Sigmoid colon (tissue), 7 donors: ENCODE data around the gene SNTG2. TPM values are rescaled to one million over a fixed set of nuclear protein-coding genes. Genes with fewer than 3 reads are reported as not detected.

Source experiments
- DNase-seq: peaks from one replicate; pipeline ENCODE4 v3.0.0-alpha.2; 2019
- H3K27ac ChIP-seq, 4 donors: fragments of 200-600 bp; sonication (generic); one replicate each; pipeline ENCODE4 v1.5.1; 2016 to 2019; ENCODE audit warnings: mild to moderate bottlenecking in 1 of 4
- H3K27me3 ChIP-seq, 3 donors: fragments of 200-600 bp; sonication (generic); one replicate each; pipeline ENCODE4 v1.5.1; 2019; ENCODE audit warnings: mild to moderate bottlenecking in 1 of 3
- H3K36me3 ChIP-seq, 4 donors: fragments of 200-600 bp; sonication (generic); one replicate each; pipeline ENCODE4 v1.5.1; 2016 to 2019
- H3K4me1 ChIP-seq, 4 donors: fragments of 200-600 bp; sonication (generic); one replicate each; pipeline ENCODE4 v1.5.1; 2017 to 2019
- H3K4me3 ChIP-seq, 4 donors: fragments of 200-600 bp; sonication (generic); one replicate each; pipeline ENCODE4 v1.5.1; 2017 to 2019; ENCODE audit warnings: mild to moderate bottlenecking in 2 of 4, moderate library complexity in 1 of 4
- H3K9me3 ChIP-seq, 4 donors: fragments of 200-600 bp in 3 of 4; sonication (generic) in 3 of 4; one replicate each; pipeline versions ENCODE4 v1.5.1 to v1.6.1; 2013 to 2019
- EP300 ChIP-seq, 4 donors: sonication (generic); formaldehyde crosslinking; IDR thresholded peaks; one replicate each; pipeline ENCODE4 v1.6.1; 2017; ENCODE audit warnings: antibody characterized with exemption in 4 of 4
- POLR2A ChIP-seq, 2 donors: fragments of 450-650 bp; IDR thresholded peaks; one replicate each; pipeline ENCODE4 v1.6.1; 2016; ENCODE audit warnings: antibody characterized with exemption in 2 of 2, mild to moderate bottlenecking in 2 of 2, moderate library complexity in 2 of 2
- POLR2AphosphoS5 ChIP-seq, 4 donors: sonication (generic); formaldehyde crosslinking; IDR thresholded peaks; one replicate each; pipeline ENCODE4 v1.6.1; 2017; ENCODE audit warnings: antibody characterized with exemption in 4 of 4
- WGBS, 2 donors: extraction: QIAGEN DNeasy Blood & Tissue Kit; methylation state at CpG; one replicate each; pipeline ENCODE4 v1.1.7; 2013; 5-methylcytosine and 5-hydroxymethylcytosine counted together
- intact Hi-C: fragments of 100-400 bp; cut with DNase I; formaldehyde crosslinking; loops from one replicate; pipeline ENCODE4 v1.15.1; 2023
- polyA plus RNA-seq, 3 donors: library from polyadenylated mRNA; stranded (reverse); fragments of 200-250 nt; gene quantifications; one replicate each; pipeline ENCODE4 v1.2.3, GENCODE V29; 2013
- total RNA-seq, 4 donors: library from RNA; depleted of rRNA; stranded (reverse); fragments of >200 nt; gene quantifications; one replicate each; pipeline ENCODE4 v1.1.0, GENCODE V29; 2016
- TF ChIP-seq, protein P1 (sequence below), 4 experiments: fragments of 450-650 bp in 3 of 4; fragments of 200-600 bp in 1 of 4; IDR thresholded peaks; one replicate each; pipeline ENCODE4 v1.5.1; 2016 to 2019; ENCODE audit warnings: antibody characterized with exemption in 4 of 4, mild to moderate bottlenecking in 3 of 4, moderate library complexity in 2 of 4
- donor health status: healthy with polysubstance abuse.
- donor health status: Bipolar disorder and iron deficiency.
- donor health status: healthy.

SNTG2 gene
- total and polyA plus RNA-seq, 7 donors = 0.60 to 5.2 (median 1.9) TPM; not detected in 1

DNA sequence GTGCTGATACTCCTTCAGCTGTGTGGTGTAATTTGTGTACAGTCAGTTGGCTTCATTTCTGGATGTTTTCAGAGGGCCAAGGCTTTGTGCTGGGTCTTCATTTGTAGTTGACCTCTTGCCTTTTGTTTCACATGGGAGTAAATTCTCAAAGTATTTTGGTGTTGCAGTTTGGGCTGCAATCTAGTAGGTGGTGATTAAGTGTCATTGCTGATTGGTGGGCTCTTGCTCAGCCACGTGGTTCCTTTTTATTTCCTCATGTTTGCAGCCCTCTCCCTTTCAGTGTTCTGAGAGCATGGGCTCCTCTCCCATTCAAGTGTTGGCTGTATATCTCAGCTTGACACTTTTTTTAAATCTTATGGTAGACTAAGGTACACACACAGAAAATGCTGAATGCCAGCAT is 96.8 kb downstream of the SNTG2 start:
- Histone ChIP-seq H3K4me1 (no peaks in the 10 kb centered on the region), H3K4me3 (no peak overlapping the region)
- no peak for DNase-seq

DNA sequence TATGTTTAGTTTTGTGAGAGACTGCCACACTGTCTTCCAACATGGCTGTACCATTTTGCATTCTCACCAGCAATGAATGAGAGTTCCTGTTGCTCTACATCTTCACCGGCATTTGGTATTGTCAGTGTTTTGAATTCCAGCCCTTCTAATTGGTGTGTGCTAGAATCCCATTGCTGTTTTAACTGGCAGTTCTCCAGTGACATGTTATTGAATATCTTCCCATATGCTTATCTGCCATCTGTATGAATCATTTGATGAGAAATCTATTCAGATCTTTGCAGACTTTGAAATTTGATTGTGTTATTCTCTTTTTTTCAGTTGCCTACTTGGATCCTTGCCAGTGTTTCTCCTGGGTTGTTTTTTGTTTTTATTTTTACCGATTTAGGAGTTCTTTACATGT is 99.0 kb downstream of the SNTG2 start:
- intact Hi-C loops = no loop called here

More for the DNA sequence above, 96.8 kb downstream of the SNTG2 start:
- Histone ChIP-seq H3K9me3 (no peaks in the 10 kb centered on the region), H3K27ac (no peak overlapping the region), H3K36me3 (no peaks in the 10 kb centered on the region), H3K27me3 (peaks cover 0 to 5% (median 0%) of the 10 kb centered on the region in 3 donors)
- 0 to 4% methylated on average over 1 of the region's 1 CpG for WGBS, 2 donors
- TF ChIP-seq POLR2AphosphoS5 (IDR thresholded peaks at IDR 0.05) (no peak), POLR2A (IDR thresholded peaks at IDR 0.05) (no peak), EP300 (IDR thresholded peaks at IDR 0.05) (no peak)
- TF ChIP-seq, protein P1, sequence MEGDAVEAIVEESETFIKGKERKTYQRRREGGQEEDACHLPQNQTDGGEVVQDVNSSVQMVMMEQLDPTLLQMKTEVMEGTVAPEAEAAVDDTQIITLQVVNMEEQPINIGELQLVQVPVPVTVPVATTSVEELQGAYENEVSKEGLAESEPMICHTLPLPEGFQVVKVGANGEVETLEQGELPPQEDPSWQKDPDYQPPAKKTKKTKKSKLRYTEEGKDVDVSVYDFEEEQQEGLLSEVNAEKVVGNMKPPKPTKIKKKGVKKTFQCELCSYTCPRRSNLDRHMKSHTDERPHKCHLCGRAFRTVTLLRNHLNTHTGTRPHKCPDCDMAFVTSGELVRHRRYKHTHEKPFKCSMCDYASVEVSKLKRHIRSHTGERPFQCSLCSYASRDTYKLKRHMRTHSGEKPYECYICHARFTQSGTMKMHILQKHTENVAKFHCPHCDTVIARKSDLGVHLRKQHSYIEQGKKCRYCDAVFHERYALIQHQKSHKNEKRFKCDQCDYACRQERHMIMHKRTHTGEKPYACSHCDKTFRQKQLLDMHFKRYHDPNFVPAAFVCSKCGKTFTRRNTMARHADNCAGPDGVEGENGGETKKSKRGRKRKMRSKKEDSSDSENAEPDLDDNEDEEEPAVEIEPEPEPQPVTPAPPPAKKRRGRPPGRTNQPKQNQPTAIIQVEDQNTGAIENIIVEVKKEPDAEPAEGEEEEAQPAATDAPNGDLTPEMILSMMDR (IDR thresholded peaks at IDR 0.05) = no peak
- intact Hi-C loops = no loop called here

DNA sequence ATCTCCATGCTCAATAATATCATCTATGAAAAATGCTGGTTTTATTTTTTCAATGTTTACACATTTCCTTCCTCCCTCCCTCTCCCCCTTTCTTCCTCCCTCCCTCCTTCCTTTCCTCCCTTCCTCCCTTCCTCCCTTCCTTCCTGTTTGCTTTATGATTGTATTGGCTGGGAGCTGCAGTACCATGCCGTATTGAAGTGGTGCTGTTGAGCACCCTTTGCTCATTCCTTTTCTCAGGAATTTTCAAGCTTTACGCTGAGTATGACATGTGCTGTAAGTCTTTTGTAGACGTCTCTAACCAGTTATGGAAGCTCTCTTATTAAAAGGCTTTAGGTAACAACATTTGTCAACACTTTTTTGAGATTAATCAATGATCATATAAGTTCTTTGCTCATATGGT is 100.4 kb downstream of the SNTG2 start:
- H3K4me1 ChIP-seq = no peaks in the 10 kb centered on the region
- H3K36me3 ChIP-seq = no peaks in the 10 kb centered on the region
- DNase-seq = no peak
- TF ChIP-seq POLR2AphosphoS5 (IDR thresholded peaks at IDR 0.05) (no peak), EP300 (IDR thresholded peaks at IDR 0.05) (no peak), POLR2A (IDR thresholded peaks at IDR 0.05) (no peak)
- TF ChIP-seq, protein P1 (IDR thresholded peaks at IDR 0.05) = no peak
- intact Hi-C loops = no loop called here
- WGBS, 2 donors = 43 to 50% methylated on average over 3 of the region's 3 CpGs
- H3K27me3 ChIP-seq = no peaks in the 10 kb centered on the region
- no peak overlapping the region for H3K27ac ChIP-seq
- H3K4me3 ChIP-seq = no peak overlapping the region
- H3K9me3 ChIP-seq = no peaks in the 10 kb centered on the region

More for the DNA sequence above, 99.0 kb downstream of the SNTG2 start:
- H3K27ac ChIP-seq = no peak overlapping the region
- no peaks in the 10 kb centered on the region for H3K9me3 ChIP-seq
- no peak for DNase-seq
- 85 to 93% methylated on average over 2 of the region's 2 CpGs for WGBS, 2 donors
- no peaks in the 10 kb centered on the region for H3K4me1 ChIP-seq
- TF ChIP-seq, protein P1 (IDR thresholded peaks at IDR 0.05) = no peak
- TF ChIP-seq POLR2A (IDR thresholded peaks at IDR 0.05) = no peak
- TF ChIP-seq EP300 (IDR thresholded peaks at IDR 0.05) = no peak
- no peak for TF ChIP-seq POLR2AphosphoS5 (IDR thresholded peaks at IDR 0.05)
- no peak overlapping the region for H3K4me3 ChIP-seq
- H3K36me3 ChIP-seq = no peaks in the 10 kb centered on the region
- no peaks in the 10 kb centered on the region for H3K27me3 ChIP-seq

DNA sequence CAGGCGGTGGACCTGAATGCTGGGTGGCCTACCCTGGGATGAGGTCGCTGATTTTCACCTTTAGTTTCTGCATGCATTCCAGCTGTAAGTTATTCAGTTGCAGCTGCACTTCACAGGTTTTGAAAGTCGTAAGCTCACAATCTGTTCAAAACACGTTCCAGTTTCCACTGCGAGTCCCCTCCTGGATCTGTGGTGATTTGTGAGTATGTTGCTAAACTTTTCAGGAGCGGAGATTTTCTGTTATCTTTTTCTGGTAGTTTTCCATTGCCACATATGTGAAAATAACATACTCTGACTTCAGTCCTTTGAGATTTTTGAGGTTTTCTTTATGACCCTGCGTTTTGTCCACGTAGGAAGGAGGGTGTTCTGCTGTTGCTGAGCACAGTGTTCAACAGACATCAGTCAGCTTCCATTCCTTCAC is 102.1 kb downstream of the SNTG2 start:
- WGBS, 2 donors = 45 to 63% methylated on average over 8 of the region's 8 CpGs
- Histone ChIP-seq H3K27me3 (no peaks in the 10 kb centered on the region), H3K27ac (no peak overlapping the region), H3K4me1 (no peaks in the 10 kb centered on the region), H3K36me3 (no peaks in the 10 kb centered on the region), H3K4me3 (no peak overlapping the region), H3K9me3 (no peaks in the 10 kb centered on the region)
- TF ChIP-seq, protein P1 (IDR thresholded peaks at IDR 0.05) = no peak
- TF ChIP-seq POLR2AphosphoS5 (IDR thresholded peaks at IDR 0.05) (no peak), EP300 (IDR thresholded peaks at IDR 0.05) (no peak), POLR2A (IDR thresholded peaks at IDR 0.05) (no peak)
- DNase-seq = no peak
- intact Hi-C loops = no loop called here

DNA sequence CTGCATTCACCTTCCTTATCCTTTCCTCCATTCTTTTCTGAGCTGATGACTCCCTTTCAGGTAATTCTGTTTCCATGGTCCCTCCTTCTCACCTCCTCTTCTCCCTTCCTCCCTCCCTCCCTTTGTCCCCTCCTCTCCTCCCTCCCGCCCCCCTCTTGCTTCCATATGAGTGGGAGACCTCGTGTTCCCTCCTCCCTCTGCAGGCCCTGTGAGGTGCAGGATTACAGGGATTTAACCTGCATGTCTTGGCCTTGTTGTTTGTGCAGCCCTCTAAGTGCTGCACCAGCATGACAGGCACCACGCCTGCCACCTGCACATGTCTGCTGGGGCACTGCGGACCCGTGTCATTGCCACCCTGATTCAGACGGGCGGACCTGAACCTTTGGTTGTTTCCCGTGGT is 103.1 kb downstream of the SNTG2 start:
- no peak for DNase-seq
- no peaks in the 10 kb centered on the region for H3K36me3 ChIP-seq
- H3K4me3 ChIP-seq = no peak overlapping the region
- no peak overlapping the region for H3K27ac ChIP-seq
- 57 to 68% methylated on average over 8 of the region's 8 CpGs for WGBS, 2 donors
- H3K4me1 ChIP-seq = no peaks in the 10 kb centered on the region
- no peaks in the 10 kb centered on the region for H3K9me3 ChIP-seq
- H3K27me3 ChIP-seq = no peaks in the 10 kb centered on the region
- TF ChIP-seq POLR2A (IDR thresholded peaks at IDR 0.05) (no peak), EP300 (IDR thresholded peaks at IDR 0.05) (no peak), POLR2AphosphoS5 (IDR thresholded peaks at IDR 0.05) (no peak)
- TF ChIP-seq, protein P1 (IDR thresholded peaks at IDR 0.05) = no peak
- intact Hi-C loops = no loop called here
